GM12874 (cell line): ENCODE measurements around the gene LATS2.

ENCODE experiments used
- CTCF ChIP-seq: IDR thresholded peaks from 2 replicates; pipeline ENCODE4 v1.5.1; 2011; ENCODE audit warnings: low read depth, mild to moderate bottlenecking, control low read depth, low read length, moderate library complexity; ENCODE audit not compliant: insufficient read depth

Gene LATS2

GRCh38 chr13:21022056-21022979 lies 39.1 kb downstream of the LATS2 start:
- TF ChIP-seq CTCF, result no peak

GRCh38 chr13:21020581-21020980 lies 40.8 kb downstream of the LATS2 start:
- TF ChIP-seq CTCF, result no peak

GRCh38 chr13:21020176-21020575 lies 41.2 kb downstream of the LATS2 start:
- TF ChIP-seq CTCF, result no peak

- no peak for TF ChIP-seq CTCF
These were observed 43.2 kb downstream of the LATS2 start for GRCh38 chr13:21018220-21018619.

- no peak for TF ChIP-seq CTCF
These were observed 44.9 kb downstream of the LATS2 start for GRCh38 chr13:21016487-21016886.

GRCh38 chr13:21015284-21015683 lies 46.1 kb downstream of the LATS2 start:
- no peak for TF ChIP-seq CTCF

GRCh38 chr13:21014502-21015170 lies 46.8 kb downstream of the LATS2 start:
- TF ChIP-seq CTCF, result no peak
